Measurements from ENCODE around the gene ACKR3.

The ACKR3 gene

DNA sequence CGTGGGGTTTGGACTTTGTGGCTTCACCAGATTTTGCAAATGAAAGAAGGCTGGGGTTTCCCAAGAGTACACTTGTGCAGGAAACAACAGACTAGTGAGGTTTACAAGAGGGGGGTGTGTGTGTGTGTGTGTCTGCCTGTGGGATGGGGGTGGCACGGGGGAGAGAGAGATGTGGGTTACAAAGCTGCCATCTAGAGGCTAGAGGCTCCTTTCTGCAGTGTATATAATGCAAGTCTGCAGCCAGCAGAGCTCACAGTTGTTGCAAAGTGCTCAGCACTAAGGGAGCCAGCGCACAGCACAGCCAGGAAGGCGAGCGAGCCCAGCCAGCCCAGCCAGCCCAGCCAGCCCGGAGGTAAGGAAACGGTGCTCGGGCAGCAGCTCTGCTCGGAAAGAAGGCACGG is at the start of gene ACKR3:
TSS of gene ACKR3 (plus strand) at position 253 of the 401 bp plus-strand sequence. CDS start 10,641 bp downstream, outside the sequence.
- DNase-seq (ENCODE audit: low spot score) = peak; percentile 85

DNA sequence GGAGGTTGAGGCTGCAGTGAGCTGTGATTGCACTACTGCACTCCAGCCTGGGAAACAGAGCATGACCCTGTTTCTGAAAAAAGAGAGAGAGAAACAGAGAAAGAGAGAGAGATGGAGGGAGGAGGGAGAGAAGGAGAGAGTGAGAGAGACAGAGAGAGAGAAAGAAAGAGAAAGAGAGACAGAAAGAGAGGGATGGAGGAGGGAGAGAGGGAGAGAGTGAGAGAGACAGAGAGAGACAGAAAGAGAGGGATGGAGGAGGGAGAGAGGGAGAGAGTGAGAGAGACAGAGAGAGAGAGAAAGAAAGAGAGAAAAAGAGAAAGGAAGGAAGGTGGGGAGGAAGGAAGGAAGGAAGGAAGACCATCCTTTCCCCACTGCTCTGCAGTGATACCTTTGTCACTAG is 48.1 kb upstream of the ACKR3 start:
- DNase-seq (ENCODE audit: low spot score) = no peak

GRCh38 chr2:236523249-236523648 is 46.4 kb upstream of the ACKR3 start:
- no peak for DNase-seq (ENCODE audit: low spot score)

- DNase-seq (ENCODE audit: low spot score) = no peak
These were observed 44.1 kb upstream of the ACKR3 start for GRCh38 chr2:236525411-236525997.

DNA sequence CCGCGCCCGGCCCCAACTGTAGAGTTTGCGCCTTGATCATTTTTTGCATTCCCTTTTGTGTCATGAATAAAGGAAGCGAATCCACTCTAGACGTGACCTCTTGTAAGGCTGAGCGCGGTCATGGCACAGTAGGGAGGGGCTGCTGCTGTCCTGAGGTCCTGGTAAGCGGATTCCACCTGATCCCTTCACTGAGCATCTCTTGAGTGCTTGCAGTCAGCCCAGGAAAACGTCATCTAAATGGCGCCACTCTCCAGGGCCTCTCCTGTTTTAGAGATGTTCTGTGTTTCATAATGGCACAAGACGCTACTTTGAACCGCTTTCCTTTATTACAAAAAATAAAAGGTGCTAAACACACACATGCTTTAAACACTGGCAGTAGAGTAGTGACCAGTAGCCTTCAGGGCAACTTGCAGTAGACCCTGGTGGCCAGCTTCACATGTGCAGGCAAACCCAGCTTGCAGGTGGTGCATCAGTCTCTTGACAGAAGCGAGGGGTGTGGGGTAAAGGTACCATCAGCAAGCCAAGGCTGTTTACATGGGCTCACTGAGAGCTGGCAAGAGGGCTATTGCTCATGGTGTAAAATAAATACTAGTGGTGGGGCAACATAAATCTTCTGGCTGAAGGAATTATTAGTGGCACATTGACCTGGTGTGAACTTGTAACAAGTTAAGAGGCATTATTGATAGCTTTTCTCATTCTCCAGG is 43.0 kb upstream of the ACKR3 start:
- DNase-seq (ENCODE audit: low spot score) = no peak

DNA sequence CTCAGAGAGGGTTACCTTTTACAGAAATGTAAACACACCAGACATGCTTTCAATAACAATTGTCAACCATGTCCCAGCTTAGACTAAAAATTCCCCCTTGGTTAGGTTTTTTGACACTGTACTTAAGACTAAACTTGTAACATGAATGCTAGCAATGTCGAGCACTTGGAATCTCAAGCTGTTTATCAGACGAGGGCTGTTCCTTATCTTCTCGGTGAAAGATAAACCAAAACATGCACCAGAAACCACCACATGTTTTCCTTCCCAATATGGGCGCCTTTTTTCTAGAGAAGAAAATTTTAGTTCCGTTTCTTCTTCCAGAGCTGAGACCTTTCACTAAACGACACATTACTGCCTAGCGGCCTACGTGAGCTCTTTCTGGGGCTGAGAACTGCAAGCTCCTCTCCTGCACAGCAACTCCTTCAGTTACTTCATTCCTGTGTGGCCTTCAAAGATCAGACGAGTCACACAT is 42.4 kb upstream of the ACKR3 start:
- no peak for DNase-seq (ENCODE audit: low spot score)

- no peak for DNase-seq (ENCODE audit: low spot score)
These were observed 40.0 kb upstream of the ACKR3 start for GRCh38 chr2:236529606-236530005.

GRCh38 chr2:236530512-236530911 is 39.1 kb upstream of the ACKR3 start:
- DNase-seq (ENCODE audit: low spot score) = no peak

DNA sequence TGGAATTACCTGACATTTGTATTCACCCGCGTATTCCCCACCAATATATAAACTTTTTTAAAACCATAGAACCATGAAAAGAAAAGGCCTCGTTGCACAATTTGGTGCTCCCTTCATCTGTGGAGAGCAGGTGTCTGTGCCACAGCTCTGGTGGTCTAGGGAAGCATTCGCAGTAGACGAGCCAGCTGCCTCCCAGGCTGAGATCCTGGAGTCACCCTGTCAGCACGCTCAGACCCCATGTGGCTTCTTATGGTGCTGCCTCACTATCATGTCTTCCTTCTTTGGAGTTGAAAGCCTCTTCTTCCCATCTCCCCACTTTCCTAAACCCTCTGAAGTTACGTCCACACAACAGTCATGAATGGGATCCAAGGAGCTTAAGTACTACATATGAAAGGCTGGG is 38.4 kb upstream of the ACKR3 start:
- no peak for DNase-seq (ENCODE audit: low spot score)

GRCh38 chr2:236531996-236532395 is 37.6 kb upstream of the ACKR3 start:
- DNase-seq (ENCODE audit: low spot score) = no peak

DNA sequence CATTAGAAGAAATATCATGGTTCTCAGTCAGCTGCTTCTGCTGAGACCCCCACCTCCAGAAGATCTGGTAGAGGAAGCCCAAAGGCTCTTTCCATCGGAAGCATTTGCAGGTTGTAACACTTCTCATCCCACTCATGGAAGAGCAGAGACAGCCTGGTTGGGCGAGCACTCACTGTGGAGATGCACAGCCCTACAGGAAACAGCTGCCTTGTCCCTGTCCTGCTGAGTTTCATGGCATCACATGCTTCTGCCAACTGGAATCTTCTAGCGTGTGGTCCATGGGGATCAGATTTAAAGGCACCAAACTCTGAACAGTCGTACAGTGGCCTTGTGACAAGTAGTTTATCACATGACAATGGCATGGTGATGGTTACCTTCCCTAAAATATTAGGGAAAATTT is 36.3 kb upstream of the ACKR3 start:
- DNase-seq (ENCODE audit: low spot score) = no peak

DNA sequence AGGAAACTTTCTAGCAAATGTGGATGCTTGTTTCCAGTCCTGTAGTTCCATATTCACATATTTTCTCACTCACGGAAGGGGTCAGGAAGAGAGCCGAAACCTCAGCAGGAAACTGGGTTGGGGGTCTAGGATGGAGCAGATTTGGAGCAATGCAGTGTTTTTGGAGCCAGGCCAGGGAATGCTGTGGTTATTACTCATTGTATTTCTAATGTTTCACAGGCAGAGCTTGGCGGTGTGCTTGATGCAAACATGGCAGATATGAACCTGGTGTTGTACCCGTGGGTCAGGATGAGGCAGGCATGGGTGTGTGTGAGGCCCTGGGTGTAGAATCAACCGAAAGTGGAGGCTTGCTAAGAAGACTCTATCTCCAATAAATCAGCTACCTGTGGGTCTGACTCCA is 34.6 kb upstream of the ACKR3 start:
- no peak for DNase-seq (ENCODE audit: low spot score)

DNA sequence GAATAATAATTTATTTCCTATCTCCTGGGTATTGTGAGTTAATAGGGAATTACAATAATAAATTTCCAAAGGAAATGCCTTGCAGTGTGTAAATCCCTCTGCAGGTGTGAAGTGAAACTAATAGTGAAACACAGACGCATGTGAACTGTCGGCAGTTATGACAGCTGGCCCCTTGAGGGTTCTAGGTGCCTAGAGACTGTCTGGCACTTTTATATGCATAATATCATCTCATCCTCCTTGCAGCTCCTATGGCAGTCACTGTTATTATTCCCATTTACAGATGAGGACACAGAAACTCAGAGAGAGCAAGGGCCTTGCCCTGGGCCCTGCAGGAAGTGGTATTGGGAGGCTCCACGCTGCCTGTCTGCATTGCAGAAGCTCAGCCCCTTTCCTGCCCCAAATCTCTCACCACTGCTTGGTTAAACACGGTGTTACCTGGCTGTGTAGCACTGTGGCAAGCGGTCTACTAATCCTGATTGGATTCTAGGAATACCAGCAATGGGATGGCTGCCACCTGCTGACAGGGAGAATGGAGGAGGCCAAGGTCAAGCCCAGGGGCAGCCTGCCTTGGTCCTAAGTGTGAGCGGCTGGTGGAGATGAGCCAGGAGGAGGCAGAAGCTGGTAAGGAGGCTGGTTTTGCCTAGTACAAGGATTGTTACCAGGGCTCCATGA is 32.8 kb upstream of the ACKR3 start:
- no peak for DNase-seq (ENCODE audit: low spot score)

DNA sequence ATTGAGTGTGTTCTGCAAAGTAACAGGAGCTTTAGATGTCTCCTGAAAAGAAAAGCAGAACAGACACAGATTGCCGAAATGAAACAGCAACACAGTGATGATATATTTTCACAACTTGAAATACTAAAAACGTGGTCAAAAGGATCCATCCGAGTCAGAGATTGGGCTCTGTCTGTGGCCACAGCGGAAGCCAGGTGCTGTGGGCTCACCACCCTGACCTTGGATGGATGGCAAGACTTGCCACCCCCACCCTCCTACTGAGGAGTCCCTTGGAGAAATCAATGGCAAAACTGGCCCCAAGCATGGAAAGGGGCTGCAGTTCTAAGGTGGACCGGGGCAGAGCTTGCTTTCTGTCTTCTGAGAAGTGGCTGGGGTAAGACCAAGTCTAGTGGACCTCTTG is 31.4 kb upstream of the ACKR3 start:
- DNase-seq (ENCODE audit: low spot score) = no peak

- DNase-seq (ENCODE audit: low spot score) = no peak
These were observed 28.5 kb upstream of the ACKR3 start for GRCh38 chr2:236541008-236541562.

DNA sequence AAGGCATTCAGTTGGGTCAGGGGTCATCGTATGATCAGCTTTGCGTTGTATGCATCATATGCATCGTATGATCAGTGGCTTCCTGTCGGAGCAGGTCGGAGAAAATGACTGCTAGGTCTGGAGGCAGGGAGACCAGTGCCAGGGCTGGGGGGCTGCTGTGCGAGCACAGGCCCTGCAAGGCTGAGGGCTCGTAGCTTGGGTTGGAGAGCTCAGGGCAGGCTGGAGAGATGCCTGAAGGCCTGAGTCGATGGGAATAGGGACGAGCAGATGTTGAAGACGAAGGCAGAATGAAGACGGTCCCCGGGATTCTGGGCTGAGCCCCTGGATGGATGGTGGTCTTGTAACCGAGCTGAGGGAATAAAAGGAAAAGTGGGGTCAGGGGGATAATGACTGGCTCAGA is 25.3 kb upstream of the ACKR3 start:
- DNase-seq (ENCODE audit: low spot score) = no peak

- DNase-seq (ENCODE audit: low spot score) = no peak
These were observed 24.4 kb upstream of the ACKR3 start for GRCh38 chr2:236545248-236545658.

GRCh38 chr2:236545814-236546480 is 23.7 kb upstream of the ACKR3 start:
- DNase-seq (ENCODE audit: low spot score) = no peak

GRCh38 chr2:236546561-236547002 is 23.0 kb upstream of the ACKR3 start:
- DNase-seq (ENCODE audit: low spot score) = no peak

DNA sequence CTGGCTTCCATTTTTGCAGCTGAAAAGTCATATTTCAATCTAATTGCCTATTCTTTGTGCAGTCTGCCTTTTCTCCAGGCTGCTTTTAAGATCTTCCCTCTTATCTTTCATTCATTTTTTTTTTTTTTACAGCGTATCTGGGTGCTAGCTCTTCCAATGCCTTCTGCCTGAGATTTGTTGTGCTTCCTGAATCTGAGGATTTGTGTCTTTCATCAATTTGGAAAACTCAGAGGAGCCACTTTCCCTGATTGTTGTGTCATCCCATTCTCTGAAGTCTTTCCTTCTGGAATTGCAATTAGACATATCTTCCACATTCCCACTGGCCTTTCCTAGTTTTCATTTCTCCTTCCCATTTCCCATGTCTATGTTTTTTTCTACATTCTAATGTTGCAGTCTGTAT is 21.9 kb upstream of the ACKR3 start:
- DNase-seq (ENCODE audit: low spot score) = no peak

- DNase-seq (ENCODE audit: low spot score) = no peak
These were observed 21.3 kb upstream of the ACKR3 start for GRCh38 chr2:236548179-236548921.

GRCh38 chr2:236549165-236549564 is 20.5 kb upstream of the ACKR3 start:
- no peak for DNase-seq (ENCODE audit: low spot score)
